Tibial nerve (tissue), 4 donors: ENCODE measurements around the gene MRPS11. TPM values are rescaled to one million over a fixed set of nuclear protein-coding genes. Genes with fewer than 3 reads are reported as not detected.

Source experiments
- DNase-seq, 2 donors: peaks; one replicate each; pipeline ENCODE4 v3.0.0-alpha.2; 2019; ENCODE audit warnings: low spot score in 2 of 2
- H3K27ac ChIP-seq, 4 donors: fragments of 200-600 bp; sonication (generic) in 3 of 4; one replicate each; pipeline ENCODE4 v1.5.1; 2017 to 2019; ENCODE audit warnings: mild to moderate bottlenecking in 1 of 4
- H3K27me3 ChIP-seq, 2 donors: fragments of 200-600 bp; sonication (generic) in 1 of 2; one replicate each; pipeline versions ENCODE4 v1.5.1 to v1.6.0; 2017 to 2019
- H3K36me3 ChIP-seq, 3 donors: fragments of 200-600 bp; sonication (generic); one replicate each; pipeline ENCODE4 v1.5.1; 2018 to 2019
- H3K4me1 ChIP-seq, 4 donors: fragments of 200-600 bp; sonication (generic) in 3 of 4; one replicate each; pipeline ENCODE4 v1.5.1; 2017 to 2019
- H3K4me3 ChIP-seq, 4 donors: fragments of 200-600 bp; sonication (generic) in 3 of 4; one replicate each; pipeline ENCODE4 v1.5.1; 2017 to 2019; ENCODE audit warnings: mild to moderate bottlenecking in 1 of 4, moderate library complexity in 1 of 4
- H3K9me3 ChIP-seq, 4 donors: fragments of 200-600 bp; sonication (generic) in 3 of 4; one replicate each; pipeline ENCODE4 v1.5.1; 2017 to 2019
- EP300 ChIP-seq, 2 donors: sonication (generic); formaldehyde crosslinking; IDR thresholded peaks; one replicate each; pipeline ENCODE4 v1.6.1; 2017; ENCODE audit warnings: antibody characterized with exemption in 2 of 2, mild to moderate bottlenecking in 1 of 2
- POLR2A ChIP-seq, 2 donors: fragments of 450-650 bp; IDR thresholded peaks; one replicate each; pipeline ENCODE4 v1.6.1; 2017; ENCODE audit warnings: antibody characterized with exemption in 2 of 2, mild to moderate bottlenecking in 2 of 2, moderate library complexity in 2 of 2
- WGBS, 2 donors: methylation state at CpG; one replicate each; pipeline ENCODE4 v1.1.5; 2018; 5-methylcytosine and 5-hydroxymethylcytosine counted together
- total RNA-seq, 4 donors: library from RNA; depleted of rRNA; stranded (reverse); fragments of >200 nt; gene quantifications; one replicate each; pipeline ENCODE4 v1.1.0, GENCODE V29; 2016
- TF ChIP-seq, protein P1 (sequence below), 5 experiments: fragments of 200-600 bp in 3 of 5; fragments of 450-650 bp in 2 of 5; sonication (generic) in 3 of 5; IDR thresholded peaks; one replicate each; pipeline ENCODE4 v1.5.1; 2016 to 2019; ENCODE audit warnings: antibody characterized with exemption in 5 of 5, mild to moderate bottlenecking in 3 of 5, moderate library complexity in 2 of 5

Gene MRPS11
- total RNA-seq, 4 donors from 2014 or later: 22.2 to 45.4 (median 37.1) TPM

DNA sequence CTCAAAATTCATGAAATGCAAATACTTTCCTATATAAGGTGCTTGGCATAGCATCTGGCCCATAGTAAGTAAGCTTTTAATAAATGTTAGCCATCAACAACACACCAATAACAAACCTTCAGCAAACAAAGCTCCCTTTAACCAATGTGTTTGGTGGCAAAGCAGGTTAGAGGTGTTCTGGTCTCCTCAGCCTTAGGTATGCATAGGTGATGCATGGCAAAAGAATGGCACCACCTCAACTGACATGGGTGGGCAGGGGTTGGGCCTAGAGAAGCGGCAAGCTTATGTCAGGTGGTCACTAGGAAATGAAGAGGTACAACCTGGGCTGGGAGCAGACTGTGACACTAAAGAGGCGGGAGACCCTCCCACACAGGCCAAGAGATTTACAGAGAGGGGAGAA lies 38.2 kb downstream of the MRPS11 start:
- DNase-seq: no peak
- Histone ChIP-seq H3K9me3 (no peaks in the 10 kb centered on the region), H3K36me3 (peaks cover 0 to 84% (median 0%) of the 10 kb centered on the region in 3 donors), H3K27me3 (no peaks in the 10 kb centered on the region), H3K27ac (no peak overlapping the region), H3K4me3 (no peak overlapping the region), H3K4me1 (no peaks in the 10 kb centered on the region)
- TF ChIP-seq, protein P1, sequence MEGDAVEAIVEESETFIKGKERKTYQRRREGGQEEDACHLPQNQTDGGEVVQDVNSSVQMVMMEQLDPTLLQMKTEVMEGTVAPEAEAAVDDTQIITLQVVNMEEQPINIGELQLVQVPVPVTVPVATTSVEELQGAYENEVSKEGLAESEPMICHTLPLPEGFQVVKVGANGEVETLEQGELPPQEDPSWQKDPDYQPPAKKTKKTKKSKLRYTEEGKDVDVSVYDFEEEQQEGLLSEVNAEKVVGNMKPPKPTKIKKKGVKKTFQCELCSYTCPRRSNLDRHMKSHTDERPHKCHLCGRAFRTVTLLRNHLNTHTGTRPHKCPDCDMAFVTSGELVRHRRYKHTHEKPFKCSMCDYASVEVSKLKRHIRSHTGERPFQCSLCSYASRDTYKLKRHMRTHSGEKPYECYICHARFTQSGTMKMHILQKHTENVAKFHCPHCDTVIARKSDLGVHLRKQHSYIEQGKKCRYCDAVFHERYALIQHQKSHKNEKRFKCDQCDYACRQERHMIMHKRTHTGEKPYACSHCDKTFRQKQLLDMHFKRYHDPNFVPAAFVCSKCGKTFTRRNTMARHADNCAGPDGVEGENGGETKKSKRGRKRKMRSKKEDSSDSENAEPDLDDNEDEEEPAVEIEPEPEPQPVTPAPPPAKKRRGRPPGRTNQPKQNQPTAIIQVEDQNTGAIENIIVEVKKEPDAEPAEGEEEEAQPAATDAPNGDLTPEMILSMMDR (IDR thresholded peaks at IDR 0.05): no peak
- TF ChIP-seq POLR2A (IDR thresholded peaks at IDR 0.05): no peak
- WGBS, 2 donors: 95 to 98% methylated on average over 2 of the region's 2 CpGs

DNA sequence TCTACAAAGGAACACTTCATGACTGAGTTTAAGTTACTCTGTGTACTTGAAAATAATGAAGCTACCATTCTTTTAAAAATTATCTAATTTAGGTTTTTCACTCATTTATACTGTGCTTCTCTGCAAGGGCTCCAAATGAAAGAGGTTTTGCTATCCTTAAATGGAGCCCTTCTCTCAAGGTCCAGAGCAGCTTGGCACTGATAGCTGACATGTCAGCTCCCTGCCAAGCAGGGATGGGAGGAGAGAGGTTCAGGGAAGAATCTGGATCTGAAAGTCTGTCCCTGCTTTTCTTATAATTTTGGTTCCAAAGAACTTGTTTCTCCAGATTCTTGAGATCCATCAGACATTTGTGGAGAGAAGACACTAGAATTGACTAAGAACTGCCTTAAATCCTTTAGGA lies 39.1 kb downstream of the MRPS11 start:
- TF ChIP-seq POLR2A (IDR thresholded peaks at IDR 0.05) (no peak), EP300 (IDR thresholded peaks at IDR 0.05) (no peak)
- TF ChIP-seq, protein P1 (IDR thresholded peaks at IDR 0.05): no peak
- H3K4me1 ChIP-seq: no peaks in the 10 kb centered on the region
- H3K4me3 ChIP-seq: no peak overlapping the region
- peaks cover 0 to 90% (median 0%) of the 10 kb centered on the region in 3 donors for H3K36me3 ChIP-seq
- no peak for DNase-seq
- H3K27ac ChIP-seq: no peak overlapping the region
- no peaks in the 10 kb centered on the region for H3K9me3 ChIP-seq
- no peaks in the 10 kb centered on the region for H3K27me3 ChIP-seq

DNA sequence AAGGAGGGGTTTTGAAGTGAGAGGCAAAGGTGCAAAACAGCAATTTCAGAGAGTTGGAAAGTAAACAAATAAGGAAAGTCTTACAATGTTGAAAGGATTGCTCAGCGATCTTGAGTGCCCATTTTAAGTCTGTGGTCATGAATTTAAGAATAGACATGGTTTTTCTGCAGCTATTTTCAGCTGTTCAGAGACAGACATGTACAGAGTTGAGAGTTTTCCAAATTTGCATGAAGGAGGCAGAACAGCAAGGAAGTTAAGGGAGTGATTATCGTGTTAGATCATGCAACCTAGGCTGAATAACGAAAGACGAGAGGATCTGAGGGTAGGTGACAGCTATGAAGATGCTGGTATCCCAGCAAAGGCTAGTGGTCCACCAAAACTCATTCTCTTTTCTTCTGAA lies 41.8 kb downstream of the MRPS11 start:
- no peaks in the 10 kb centered on the region for H3K9me3 ChIP-seq
- TF ChIP-seq, protein P1 (IDR thresholded peaks at IDR 0.05): no peak
- no peak for TF ChIP-seq EP300 (IDR thresholded peaks at IDR 0.05)
- TF ChIP-seq POLR2A (IDR thresholded peaks at IDR 0.05): no peak
- no peaks in the 10 kb centered on the region for H3K4me1 ChIP-seq
- H3K27me3 ChIP-seq: no peaks in the 10 kb centered on the region
- no peak for DNase-seq
- H3K27ac ChIP-seq: no peak overlapping the region
- peaks cover 0 to 88% (median 0%) of the 10 kb centered on the region in 3 donors for H3K36me3 ChIP-seq
- H3K4me3 ChIP-seq: no peak overlapping the region
- 96% methylated on average over 4 of the region's 4 CpGs for WGBS, 2 donors

DNA sequence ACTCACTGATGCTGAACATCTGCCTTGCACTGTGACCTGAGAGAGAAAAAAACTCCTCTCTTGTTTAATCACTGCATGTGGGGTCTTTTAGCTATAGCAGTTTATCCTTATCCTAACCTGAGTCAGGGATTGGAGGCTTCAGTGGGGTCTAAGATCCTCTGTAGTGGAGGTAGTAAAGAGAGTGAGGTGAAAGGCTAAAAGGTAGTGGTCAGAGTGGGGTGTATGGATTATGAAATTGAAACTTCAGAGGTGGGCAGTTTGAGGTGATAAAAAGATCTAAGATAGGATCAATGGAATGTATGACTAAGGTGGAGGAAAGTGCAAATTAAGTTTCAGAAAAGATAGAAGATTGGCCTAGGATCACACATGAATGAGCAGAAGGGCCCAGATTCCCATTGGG lies 42.5 kb downstream of the MRPS11 start:
- Histone ChIP-seq H3K9me3 (no peaks in the 10 kb centered on the region), H3K4me3 (no peak overlapping the region), H3K36me3 (peaks cover 0 to 86% (median 0%) of the 10 kb centered on the region in 3 donors), H3K27ac (no peak overlapping the region), H3K27me3 (no peaks in the 10 kb centered on the region), H3K4me1 (no peaks in the 10 kb centered on the region)
- DNase-seq: no peak
- TF ChIP-seq EP300 (IDR thresholded peaks at IDR 0.05): no peak
- TF ChIP-seq, protein P1 (IDR thresholded peaks at IDR 0.05): no peak
- no peak for TF ChIP-seq POLR2A (IDR thresholded peaks at IDR 0.05)

DNA sequence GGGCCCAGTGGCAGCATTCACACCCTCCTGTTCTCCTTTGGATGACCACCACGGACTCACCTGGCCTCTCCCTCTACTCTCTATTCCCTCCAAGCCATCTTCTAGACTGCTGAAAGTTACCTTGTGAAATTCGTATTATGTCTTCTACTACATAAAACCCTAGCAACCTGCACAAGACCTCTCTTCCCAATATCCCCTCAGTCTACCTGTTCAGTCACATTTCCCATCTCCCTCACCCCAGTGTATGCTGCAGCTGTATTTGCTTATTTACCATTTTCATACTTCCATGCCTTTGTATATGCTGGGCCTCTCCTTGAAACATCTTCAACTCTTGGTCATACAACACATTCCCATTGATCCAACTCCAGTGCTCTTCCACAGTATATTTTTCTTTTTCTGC lies 43.7 kb downstream of the MRPS11 start:
- TF ChIP-seq, protein P1 (IDR thresholded peaks at IDR 0.05): no peak
- TF ChIP-seq EP300 (IDR thresholded peaks at IDR 0.05): no peak
- no peak for TF ChIP-seq POLR2A (IDR thresholded peaks at IDR 0.05)
- H3K27ac ChIP-seq: no peak overlapping the region
- H3K9me3 ChIP-seq: no peaks in the 10 kb centered on the region
- WGBS, 2 donors: 98 to 100% methylated on average over 2 of the region's 2 CpGs
- DNase-seq: no peak
- no peak overlapping the region for H3K4me3 ChIP-seq
- H3K4me1 ChIP-seq: no peaks in the 10 kb centered on the region
- peaks cover 0 to 86% (median 0%) of the 10 kb centered on the region in 3 donors for H3K36me3 ChIP-seq
- no peaks in the 10 kb centered on the region for H3K27me3 ChIP-seq
